Astrocyte (in vitro differentiated cells and primary cell): ENCODE results near the gene UGT1A10.

ENCODE experiments used
- CTCF ChIP-seq: IDR thresholded peaks from 2 replicates; pipeline ENCODE4 v1.5.1; 2011; ENCODE audit warnings: low read depth, mild to moderate bottlenecking, inconsistent platforms, low read length, moderate library complexity; ENCODE audit not compliant: insufficient read depth
- EZH2 ChIP-seq: IDR thresholded peaks from 2 replicates; pipeline ENCODE4 v1.6.1; 2012; ENCODE audit warnings: mild to moderate bottlenecking, low read length, inconsistent platforms; ENCODE audit not compliant: insufficient read depth

- no peak for TF ChIP-seq EZH2
- no peak for TF ChIP-seq CTCF
Measured at GRCh38 chr2:233692648-233693047, 56.4 kb downstream of the UGT1A10 start, which contains the start of gene UGT1A6.
